Endometrium (tissue), 2 donors: ENCODE data around the gene SPAG6.
"Not testable (repeated sequence)": the region's sequence is repeated elsewhere in the genome, so short reads cannot be mapped to it uniquely, and the experiment has no call there.

Experiments
- FAIRE-seq: peaks from 2 replicates; lab custom pipeline; 2012; peaks lifted over from hg19 to GRCh38; lab: Jason Lieb, UNC
- donor health status: control.
- donor health status: control.

SPAG6 gene

GRCh38 chr10:22342421-22342820, 2.9 kb upstream of the SPAG6 start:
- no peak for FAIRE-seq

DNA sequence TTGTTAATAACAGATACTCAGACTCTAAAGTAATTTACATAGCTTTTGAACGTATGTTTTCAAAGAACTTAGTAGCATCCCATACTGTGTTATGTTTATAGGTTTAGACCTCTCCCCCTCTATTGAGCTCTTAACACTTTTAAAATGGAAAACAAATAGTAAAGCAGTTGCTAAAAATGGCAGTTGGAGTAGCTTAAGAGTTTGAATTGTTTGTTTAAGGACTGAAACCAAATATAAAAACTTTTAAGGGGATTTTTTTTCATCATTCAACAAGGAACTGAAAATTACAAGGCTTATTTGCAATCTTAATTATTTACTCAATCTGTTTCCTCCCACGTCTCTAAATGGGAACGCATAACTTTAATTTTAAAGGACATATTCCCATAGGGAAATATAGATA, 1.6 kb upstream of the SPAG6 start:
- no peak for FAIRE-seq

DNA sequence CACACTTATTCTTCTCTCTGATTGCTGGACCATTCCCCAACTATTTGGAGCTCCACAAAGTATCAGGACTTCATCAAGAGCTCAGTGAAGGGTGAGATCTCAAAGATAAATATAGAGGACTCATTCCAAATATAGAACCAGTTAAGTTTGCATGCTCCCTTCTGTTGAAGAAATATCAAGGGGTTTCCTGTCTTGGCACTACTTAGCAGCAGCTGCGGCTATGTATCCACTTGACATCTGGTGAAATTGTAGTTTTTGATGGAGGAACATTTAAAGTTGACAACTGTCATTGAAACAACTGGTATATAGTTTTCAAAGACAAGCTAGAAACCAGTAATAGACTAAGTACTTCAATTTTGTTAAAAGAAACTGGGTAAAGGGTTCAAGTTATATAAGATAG, 1.0 kb upstream of the SPAG6 start:
- FAIRE-seq = no peak

GRCh38 chr10:22344781-22345300, 455 bp upstream of the SPAG6 start:
- no peak for FAIRE-seq

GRCh38 chr10:22346096-22346661, 883 bp downstream of the SPAG6 start:
- no peak for FAIRE-seq

GRCh38 chr10:22349755-22350154, 4.5 kb downstream of the SPAG6 start:
- FAIRE-seq = no peak

DNA sequence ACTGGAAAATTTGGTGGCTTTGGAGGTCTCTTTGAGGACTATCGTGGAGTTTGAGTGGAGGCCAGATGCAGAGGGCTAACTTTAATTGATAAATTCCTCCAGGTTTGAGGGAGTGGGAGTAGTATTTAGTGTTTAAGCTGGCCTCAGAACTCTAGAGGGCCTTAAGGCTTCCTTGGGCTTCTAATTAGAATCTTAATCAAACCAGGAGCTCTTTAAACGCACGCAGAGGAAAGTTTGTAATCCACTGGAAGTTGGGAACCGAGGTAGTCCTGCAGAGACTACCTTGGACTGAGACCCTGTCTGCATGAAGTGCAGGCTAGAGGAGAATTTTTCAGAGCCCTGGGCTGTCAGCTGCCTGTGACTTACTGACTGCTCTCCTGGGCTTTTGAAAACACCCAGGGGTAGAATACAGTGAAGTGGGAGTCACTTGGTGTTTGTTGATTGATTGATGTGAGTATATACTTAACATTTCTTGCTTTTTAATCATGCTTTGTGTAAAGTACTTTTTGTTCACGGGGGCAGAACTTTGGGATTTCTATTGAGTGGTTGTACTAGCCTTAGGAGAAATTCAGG, 5.9 kb downstream of the SPAG6 start:
- no peak for FAIRE-seq

DNA sequence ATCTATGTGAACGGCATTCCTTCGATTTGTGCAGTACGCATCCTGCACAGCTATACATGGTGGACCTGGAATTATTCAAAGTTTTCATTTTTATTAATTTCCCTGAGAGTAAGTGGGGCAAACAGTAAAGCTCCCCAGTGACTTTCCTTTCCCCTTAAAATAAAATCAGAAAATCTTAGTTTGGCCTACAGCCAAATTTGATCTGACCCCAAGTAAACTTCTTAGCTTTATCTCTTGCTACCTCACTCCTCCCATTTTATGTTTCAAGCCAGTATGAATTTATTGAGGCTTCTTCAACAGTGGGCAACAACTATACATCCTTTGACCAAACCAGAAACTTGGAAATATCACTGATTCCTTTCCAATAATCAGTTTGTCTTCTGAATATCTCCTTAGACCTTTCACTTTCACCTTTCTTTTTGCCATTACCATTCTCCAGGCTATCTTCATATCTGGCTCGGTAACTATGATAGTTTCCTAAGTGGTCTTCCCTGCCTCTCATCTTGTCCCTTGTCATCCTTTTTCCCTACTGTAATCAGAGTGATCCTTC, 11.1 kb downstream of the SPAG6 start:
- FAIRE-seq = no peak

- not testable (repeated sequence) for FAIRE-seq
Measured at GRCh38 chr10:22357770-22358169, 12.5 kb downstream of the SPAG6 start.

DNA sequence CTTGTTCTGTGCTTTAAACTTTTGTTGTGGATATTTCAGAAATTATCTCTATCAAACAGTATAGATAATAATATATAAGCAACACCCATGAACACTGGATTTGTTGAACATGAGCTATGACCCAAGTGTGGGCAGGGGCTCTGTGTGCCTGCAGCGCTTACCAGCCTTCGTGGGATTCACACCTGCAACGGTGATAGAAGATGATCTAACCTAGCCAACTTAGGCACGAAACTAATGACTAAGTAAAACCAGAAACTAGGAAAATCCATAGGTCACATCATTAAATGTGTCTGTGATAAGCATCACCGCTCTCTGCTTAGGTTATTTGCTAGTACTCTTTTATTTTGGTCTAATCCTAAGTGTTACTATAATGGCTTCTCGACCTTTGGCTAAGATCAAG, 18.0 kb downstream of the SPAG6 start:
- FAIRE-seq = no peak

GRCh38 chr10:22364407-22365140, 19.3 kb downstream of the SPAG6 start:
- no peak for FAIRE-seq

GRCh38 chr10:22365233-22365632, 19.9 kb downstream of the SPAG6 start:
- FAIRE-seq = no peak

- FAIRE-seq = no peak
Measured at GRCh38 chr10:22365644-22366434, 20.5 kb downstream of the SPAG6 start.

- FAIRE-seq = no peak
Measured at GRCh38 chr10:22366435-22366703, 21.1 kb downstream of the SPAG6 start.

- FAIRE-seq = no peak
Measured at GRCh38 chr10:22366771-22367170, 21.5 kb downstream of the SPAG6 start.

GRCh38 chr10:22367471-22367870, 22.2 kb downstream of the SPAG6 start:
- FAIRE-seq = no peak

DNA sequence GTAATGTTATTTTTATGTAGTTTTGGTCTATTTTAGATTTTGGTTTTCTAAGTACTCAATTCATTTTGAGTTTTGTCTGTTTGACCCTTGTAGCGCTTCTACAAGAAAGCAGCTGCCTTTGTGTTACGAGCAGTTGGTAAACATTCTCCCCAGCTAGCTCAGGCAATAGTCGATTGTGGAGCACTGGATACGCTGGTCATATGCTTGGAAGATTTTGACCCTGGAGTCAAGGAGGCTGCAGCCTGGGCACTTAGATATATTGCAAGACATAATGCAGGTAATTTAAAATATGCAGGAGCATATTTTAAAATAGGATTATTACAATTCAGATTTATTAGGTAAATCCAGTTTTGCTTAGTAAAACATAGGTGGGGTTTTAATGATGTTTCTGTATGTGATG, 23.1 kb downstream of the SPAG6 start:
- no peak for FAIRE-seq

GRCh38 chr10:22368981-22369380, 23.7 kb downstream of the SPAG6 start:
- no peak for FAIRE-seq

DNA sequence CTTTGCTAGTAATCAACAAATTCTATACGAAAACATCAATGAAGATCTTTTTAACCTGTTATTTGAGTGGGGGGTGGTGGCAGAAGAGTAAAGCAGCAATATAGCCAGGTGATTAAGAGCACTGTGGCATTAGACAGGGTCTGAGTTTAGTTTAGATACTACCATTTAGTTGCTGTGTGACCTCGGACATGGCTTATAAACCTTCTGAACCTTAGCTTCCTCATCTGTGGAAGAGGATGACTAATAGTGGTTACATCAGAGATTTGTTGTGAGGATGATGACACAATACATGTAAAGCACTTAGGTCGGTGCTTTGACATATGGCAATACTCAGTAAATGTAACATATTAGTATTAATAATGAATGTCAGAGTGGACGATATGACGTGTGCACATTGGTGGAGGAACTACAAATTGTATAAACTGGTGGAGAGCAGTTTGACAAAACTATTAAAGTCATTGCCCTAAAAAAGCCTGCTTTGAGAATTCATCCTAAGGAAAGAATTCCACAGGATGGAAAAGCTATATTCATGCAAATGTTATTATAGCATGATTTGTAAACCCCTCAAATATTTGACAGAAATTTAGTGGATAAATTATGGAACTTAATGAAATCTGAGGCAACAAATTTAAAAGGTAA, 24.3 kb downstream of the SPAG6 start:
- FAIRE-seq = no peak

DNA sequence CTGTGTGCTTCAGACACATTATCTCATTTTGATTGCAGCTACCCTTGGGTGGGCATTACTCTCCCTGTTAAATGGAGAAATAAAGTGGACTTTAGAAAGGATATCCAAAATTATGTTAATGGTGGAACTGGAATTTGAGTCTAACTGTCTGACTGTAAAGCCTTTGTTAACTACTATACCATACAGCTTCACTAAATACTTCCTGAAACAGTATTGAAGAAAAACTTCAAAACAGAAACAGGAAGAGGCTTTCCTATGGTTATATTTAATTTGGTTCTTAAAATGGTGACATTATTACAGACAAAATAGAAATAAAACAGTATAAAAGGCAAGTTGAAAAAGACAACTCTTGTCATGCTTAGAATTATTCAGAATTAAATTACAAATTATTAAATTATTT, 25.0 kb downstream of the SPAG6 start:
- FAIRE-seq = no peak

GRCh38 chr10:22372298-22372697, 27.0 kb downstream of the SPAG6 start:
- FAIRE-seq = no peak

GRCh38 chr10:22372917-22373316, 27.6 kb downstream of the SPAG6 start:
- peak; percentile 55 for FAIRE-seq
